RPMI7951 (cell line): ENCODE measurements around the gene FAM90A1. TPM values are rescaled to one million over a fixed set of nuclear protein-coding genes. Genes with fewer than 3 reads are reported as not detected.
"Not testable (repeated sequence)": the region's sequence is repeated elsewhere in the genome, so short reads cannot be mapped to it uniquely, and the experiment has no call there.

Source experiments
- DNase-seq: peaks from one replicate; pipeline ENCODE4 v3.0.0-alpha.2; 2012; ENCODE audit warnings: low read depth
- total RNA-seq: library from RNA; depleted of rRNA; stranded (reverse); fragments of >200 nt; shearing (Covaris generic); gene quantifications from 2 replicates; pipeline ENCODE4 v1.2.3, GENCODE V29; 2014

Gene FAM90A1
- total RNA-seq, 1 experiment from 2014 or later = not detected

DNA sequence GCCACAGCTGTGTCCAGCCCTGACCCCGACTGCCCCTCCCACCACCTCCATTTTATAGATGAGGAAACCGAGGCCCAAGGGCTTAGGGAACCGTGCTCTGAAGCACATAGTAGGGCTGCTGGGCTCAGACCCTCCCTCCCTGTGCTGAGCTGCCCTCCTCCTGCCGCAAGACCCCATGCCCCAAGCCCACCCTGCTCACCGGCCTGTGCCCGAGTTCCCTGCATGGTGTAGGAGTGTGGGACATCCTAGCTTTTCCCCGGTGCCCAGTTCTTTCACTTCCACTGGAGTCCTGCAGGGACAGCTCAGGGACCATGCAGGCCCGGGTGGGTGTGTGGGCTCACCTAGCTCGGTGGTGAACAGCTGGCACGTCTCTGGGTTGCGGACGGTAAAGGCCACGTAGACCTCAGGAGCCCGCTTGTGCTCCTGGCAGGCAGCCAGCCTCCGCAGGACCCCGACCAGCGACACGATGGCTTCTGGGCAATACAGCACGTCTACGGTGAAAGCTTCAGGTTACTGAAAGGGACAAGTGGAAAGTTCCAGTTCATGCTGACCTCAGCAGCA lies 6.6 kb upstream of the FAM90A1 start:
- not testable (repeated sequence) for DNase-seq

DNA sequence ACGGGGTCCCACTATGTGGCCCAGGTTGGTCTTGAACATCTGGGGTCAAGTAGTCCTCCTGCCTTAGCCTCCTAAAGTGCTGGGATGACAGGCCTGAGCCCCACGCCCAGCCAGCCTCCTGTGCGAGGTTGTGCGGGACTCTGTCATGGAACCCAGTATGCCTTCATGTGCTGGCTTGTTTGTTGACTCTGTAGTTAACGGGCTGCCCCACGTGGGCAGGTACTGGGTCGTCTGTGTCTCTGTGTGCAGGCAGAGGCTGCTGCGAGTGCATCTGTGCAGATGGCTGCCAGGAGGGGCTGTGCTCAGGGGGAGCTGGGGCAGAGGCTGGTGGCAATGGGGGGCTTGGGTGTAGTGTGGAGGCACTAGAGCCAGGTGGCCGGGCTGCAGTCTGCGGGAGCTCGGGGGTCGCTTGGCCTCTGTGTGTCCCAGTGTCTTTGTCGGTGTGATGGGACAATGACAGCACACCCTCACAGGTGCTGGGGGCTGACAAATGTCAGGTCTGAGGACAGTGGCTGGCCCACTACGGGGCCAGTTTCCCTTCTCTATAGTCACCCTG lies 6.0 kb upstream of the FAM90A1 start:
- not testable (repeated sequence) for DNase-seq

DNA sequence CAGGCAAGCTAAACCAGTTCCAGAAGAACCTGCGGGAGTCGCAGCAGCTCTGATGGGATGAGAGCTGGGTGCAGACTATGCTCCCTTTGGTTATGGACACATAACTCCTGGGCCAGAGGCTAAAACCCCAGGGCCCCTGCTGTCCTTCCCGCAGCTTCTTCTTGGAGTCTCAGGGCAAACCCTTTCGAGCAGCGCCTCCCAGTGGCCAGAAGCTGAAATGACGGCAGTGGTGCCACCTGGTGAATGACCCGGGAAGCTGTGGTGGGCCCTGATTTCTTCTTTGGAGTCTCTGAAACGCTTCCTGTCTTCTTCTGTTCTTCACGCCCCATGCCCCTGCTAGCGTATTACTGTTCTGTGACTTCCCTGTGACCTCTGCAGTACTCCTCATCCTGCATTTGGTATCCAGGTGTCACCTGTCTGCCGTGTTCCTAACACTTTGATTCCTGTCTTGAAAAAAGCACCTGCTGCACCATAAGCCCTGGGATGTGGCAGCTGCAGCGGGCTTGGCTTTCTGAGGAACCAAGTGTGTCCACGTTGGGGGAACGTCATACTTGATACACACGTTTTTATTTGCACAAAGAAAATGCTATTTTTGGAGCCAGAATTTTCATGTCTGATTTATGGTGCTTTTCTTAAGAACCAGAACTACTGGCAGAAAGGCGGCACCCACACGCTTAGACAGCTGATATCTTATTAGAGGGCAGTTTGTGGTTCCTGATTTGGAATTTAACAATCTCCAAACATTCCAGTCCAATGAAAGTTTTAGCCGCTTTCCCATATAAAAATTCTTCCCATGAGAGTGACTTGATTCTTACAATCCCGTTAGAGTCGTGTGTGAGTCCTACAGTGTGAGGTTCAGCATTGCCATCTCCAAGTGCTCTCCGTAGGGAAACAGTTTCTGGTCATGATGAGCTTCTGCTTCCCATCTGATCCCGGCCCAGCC lies 4.5 kb upstream of the FAM90A1 start:
- peak; percentile 18 for DNase-seq

DNA sequence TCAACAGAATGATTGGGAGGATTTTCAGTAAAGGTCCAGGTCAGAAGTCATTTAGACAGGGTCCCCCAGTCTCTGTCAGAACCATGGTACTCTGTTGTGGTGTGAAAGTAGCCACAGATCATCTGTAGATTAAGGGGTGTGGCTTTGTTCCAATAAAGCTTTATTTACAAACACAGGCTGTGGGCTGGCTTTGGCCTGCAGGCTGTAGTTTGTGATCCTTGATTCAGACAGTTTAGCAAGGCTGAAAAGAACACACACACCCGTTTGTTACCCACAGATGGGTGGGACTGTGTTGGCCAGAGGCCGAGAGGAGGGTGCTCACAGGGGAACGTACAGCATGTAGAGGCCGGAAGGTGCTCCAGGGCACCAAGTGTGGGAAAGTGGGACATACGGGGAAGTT lies 3.6 kb upstream of the FAM90A1 start:
- DNase-seq = not testable (repeated sequence)

DNA sequence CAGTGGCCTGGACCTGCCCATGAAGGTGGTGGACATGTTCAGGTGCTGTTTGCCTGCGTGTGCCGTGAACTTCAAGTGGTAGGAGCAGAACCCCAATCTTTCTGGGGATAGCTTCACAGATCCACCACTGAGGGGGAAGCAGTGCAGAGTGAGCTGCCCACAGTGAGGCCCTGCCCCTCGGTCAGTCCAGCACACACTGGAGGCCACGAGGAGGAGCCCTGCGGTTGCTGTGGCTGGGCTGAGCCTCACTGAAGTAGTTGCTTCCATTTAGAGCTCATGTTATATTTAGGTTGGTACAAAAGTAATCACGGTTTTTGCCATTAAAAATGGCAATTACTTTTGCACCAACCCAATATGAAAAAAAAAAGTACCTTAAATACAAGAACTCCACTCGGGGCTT lies 2.1 kb upstream of the FAM90A1 start:
- not testable (repeated sequence) for DNase-seq

DNA sequence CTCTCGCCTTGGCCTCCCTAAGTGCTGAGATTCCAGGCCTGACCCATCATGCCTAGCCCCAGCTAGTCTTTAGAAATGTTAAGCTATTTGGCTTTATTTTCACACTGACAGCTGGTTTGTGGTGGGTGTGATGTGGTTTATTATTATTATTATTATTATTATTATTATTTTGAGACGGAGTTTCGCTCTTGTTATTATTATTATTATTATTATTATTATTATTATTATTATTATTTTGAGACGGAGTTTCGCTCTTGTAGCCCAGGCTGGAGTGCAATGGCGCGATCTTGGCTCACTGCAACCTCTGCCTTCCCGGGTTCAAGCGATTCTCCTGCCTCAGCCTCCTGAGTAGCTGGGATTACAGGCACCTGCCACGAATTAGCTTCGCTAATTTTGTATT lies 1.2 kb upstream of the FAM90A1 start:
- not testable (repeated sequence) for DNase-seq

DNA sequence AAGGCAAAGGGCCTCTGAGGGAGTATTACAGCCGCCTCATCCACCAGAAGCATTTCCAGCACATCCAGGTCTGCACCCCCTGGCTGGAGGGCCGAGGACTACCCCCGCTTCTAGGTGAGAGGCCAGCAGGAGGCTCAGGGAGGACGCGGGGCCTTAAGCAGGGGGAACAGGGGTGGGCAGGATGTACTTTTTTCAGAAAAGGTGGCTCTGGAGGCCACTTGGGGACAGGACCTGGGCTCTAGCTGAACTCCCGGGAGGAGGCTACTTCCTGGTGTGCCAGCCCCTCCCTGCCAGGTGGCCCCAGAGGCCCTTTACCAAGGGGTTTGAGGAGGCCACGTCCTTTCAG lies 287 bp upstream of the FAM90A1 start:
- DNase-seq = not testable (repeated sequence)

DNA sequence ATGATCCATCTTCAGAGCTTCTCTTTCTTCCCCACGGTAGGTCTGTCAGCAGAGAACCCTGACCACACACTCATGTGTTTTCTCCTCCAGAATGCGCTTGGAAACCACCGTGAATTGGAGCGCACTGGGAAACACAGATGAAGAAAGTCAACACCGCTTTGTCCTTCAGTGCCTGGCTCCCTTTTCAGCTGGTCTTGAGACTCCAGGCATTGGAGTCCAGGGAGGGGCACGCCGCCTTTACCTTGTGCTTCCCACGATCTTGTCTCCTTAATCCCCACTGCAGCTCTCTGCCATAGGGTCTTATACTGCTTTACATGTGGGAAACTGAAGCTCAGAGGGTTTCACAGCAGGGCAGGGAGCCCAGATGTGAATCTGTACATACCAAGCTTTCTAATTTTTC lies 1.1 kb downstream of the FAM90A1 start:
- no peak for DNase-seq

DNA sequence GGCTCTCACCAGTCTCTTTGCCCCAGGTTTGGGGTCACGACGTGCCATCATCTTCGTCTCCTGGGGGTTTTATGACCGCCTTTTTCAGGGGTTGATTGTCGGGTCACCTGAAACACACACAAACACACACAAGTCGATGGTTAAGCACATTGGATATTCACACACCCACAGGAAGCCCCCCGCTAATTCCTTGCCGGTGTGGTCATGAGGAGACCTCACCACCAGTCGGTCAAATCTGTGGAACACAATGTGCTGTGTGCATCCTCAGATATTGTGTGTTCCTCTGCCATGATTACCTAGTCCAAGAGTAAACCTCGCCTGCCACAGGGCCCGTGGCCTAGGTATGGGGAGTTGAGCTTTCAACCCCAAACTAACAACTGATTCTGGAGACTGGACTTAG lies 2.6 kb downstream of the FAM90A1 start:
- not testable (repeated sequence) for DNase-seq

DNA sequence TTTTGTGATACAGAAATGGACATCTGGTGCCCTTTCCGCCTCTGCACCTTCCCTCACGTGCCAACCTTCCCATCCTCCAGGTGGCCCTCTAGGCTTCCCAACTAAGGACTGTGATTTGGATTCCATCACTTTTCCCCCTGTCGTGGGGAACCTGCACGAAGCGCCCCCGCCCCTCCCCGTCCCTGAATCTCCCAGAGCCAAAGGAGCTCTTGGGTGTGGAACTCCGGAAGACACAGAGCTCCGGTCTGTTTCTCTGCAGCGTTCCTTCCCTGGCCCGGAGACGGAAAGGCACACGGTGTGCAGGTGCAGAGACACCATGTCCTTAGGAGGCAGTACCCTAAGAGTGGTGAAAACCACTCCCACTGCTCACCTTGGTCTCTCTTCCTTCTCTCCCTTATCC lies 3.8 kb downstream of the FAM90A1 start:
- DNase-seq = not testable (repeated sequence)

DNA sequence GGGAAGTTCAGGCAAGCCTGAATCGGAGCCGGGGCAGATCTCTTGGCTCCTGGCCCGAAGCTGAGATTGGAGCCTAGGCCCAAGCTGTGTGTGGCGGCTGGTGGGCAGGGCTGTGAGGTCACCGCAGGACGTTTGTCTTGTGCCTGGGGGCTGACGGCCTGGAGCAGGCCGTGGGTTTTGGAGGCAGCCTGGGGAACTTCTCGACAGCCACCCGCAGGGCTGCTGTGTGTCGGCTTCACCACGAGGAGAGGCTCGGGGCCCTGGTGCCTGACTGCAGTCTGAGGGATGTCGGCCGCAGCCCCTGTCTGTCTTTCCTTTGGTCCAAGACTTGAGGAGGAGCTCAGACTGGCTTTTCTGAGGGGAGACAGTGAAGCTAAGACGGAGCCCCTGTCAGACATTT lies 5.1 kb downstream of the FAM90A1 start:
- DNase-seq = not testable (repeated sequence)

DNA sequence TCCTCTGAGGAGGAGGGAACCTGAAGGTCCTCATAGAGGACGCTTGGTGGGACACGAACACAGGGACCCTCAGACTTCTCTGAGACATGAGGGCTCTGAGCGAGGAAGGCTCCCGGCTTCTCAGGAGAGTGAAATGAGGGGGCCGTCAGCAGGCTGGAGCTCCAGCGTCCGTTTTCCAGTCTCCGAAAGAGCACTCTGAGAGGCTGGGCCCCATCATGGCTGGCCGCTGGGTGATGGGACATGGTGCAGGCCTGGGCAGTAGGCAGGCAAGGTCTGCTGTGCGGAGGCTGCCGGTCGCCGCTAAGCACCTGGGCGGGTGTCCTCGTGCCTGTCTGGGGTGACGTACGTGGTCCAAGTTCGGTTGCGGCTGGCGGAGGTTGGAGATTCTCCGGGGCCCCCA lies 5.6 kb downstream of the FAM90A1 start:
- not testable (repeated sequence) for DNase-seq

DNA sequence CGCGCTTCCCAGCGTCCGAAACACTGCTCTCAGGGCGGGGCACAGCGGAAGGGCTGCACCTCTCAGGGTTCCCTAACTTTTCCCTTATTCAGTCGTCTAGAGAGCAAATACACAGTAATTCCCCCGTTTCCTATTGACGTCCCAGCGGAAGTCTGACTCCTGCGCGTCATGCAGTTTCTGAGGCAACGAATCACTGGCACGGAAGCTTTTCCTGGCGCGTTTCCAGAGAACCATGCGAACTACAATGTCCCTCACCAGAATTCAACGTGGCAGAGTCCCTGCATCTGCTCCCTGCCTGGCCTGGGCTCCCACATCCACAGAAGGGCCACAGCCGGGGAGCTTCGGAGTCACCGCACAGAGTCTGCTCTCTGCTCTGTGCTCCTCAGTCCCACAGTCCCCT lies 6.0 kb downstream of the FAM90A1 start:
- not testable (repeated sequence) for DNase-seq

DNA sequence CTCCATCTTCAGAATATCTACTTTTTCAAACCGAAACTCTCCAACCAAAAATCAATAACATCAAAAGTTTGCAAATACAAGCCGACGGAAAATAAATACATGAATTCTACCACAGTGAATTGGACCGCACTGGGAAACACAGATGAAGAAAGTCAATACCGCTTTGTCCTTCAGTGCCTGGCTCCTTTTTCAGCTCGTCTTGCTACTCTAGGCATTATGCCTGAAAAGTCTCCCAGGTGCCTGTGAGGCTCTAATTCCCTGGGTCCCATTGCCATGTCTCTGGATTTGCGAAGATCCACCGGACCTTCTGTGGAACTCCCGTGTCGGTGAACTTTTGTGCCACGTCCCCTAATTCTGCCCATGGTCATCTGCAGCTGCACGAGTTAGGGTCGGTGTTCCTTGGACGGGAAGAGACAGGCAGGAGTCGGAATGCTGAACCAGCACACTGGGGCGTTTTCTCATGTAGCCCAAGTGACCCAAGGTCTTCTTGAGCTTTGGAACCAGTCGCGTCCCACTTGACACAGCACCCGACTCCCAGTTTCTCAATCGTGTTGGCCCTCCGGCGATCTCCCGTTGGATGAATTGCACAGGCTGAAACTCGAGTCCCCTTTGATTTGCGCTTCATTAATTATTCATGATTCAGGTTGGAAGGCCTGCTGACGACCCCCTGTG lies 8.6 kb downstream of the FAM90A1 start:
- not testable (repeated sequence) for DNase-seq

DNA sequence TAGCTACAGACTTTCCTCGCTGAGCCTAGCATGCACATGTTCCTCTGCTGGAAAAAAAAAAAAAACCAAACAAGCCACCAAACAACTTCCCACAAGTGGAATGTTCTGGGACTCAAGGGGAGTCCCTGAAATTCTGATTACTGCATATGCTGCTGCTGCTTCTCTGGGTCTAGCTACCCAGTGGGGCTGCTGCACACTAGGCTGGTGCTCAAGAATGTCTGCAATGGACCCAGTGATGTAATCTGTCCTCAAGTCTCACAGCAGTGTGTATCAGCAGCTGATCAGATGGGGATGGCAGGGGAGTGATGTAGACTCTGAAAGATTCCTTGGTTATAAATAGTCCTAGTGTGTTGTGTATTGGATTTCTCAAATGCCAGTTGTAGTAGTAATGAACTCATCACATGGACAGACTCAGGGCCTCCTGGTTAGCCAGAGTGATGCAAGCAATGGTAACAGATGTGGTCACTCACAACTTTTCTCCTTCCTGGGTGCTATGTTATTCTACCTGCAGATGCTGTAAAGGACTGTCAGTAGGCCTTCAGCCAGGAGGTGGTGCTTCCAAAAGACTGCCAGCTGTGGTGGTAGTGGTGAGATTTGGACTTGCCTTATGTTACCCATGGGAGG lies 29.6 kb downstream of the FAM90A1 start:
- not testable (repeated sequence) for DNase-seq

DNA sequence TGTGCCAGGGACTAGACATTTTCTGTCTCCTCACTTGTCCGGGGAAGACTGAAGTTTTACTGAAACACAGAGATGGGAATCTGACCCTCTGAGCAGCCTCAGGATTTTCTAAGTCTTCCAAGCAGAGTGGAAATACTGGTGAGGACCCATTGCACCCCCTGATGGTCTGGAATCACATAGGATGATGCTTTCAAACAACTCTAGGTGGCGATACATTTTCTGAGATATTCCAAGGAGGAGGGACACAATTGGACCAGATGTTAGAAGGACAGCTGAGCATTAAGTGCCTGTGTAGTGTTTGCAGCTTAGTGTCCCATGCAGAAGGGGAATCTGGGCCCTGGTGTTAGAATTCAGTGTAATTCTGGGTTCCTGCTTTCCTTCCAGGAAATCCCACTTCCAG lies 39.3 kb downstream of the FAM90A1 start:
- DNase-seq = not testable (repeated sequence)

DNA sequence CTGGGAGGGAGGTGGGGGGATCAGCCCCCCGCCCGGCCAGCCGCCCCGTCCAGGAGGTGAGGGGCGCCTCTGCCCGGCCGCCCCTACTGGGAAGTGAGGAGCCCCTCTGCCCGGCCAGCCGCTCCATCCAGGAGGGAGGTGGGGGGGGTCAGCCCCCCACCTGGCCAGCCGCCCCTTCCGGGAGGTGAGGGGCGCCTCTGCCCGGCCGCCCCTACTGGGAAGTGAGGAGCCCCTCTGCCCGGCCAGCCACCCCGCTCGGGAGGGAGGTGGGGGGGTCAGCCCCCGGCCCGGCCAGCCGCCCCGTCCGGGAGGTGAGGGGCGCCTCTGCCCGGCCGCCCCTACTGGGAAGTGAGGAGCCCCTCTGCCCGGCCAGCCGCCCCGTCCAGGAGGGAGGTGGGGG lies 43.2 kb downstream of the FAM90A1 start:
- DNase-seq = not testable (repeated sequence)

DNA sequence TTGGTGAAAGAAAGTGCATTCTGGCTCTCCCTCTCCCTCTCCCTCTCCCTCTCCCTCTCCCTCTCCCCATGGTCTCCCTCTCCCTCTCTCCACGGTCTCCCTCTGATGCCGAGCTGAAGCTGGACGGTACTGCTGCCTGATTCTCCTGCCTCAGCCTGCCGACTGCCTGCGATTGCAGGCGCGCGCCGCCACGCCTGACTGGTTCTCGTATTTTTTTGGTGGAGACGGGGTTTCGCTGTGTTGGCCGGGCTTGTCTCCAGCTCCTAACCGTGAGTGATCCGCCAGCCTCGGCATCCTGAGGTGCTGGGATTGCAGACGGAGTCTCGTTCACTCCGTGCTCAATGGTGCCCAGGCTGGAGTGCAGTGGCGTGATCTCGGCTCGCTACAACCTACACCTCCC lies 44.1 kb downstream of the FAM90A1 start:
- not testable (repeated sequence) for DNase-seq

DNA sequence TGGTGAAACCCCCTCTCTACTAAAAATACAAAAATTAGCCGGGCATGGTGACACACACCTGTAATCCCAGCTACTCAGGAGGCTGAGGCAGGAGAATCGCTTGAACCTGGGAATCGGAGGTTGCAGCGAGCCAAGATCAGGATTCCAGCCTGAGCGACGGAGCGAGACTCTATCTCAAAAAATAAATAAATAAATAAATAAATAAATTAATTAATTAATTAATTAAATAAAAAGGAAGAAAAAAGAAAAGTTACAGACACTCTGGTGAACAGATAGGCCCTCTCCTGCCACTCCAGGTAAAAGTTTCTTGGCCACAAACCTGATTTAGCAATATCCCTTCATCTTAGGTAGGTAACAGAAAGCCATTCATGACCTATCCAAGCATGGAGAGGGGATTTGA lies 44.5 kb downstream of the FAM90A1 start:
- not testable (repeated sequence) for DNase-seq

DNA sequence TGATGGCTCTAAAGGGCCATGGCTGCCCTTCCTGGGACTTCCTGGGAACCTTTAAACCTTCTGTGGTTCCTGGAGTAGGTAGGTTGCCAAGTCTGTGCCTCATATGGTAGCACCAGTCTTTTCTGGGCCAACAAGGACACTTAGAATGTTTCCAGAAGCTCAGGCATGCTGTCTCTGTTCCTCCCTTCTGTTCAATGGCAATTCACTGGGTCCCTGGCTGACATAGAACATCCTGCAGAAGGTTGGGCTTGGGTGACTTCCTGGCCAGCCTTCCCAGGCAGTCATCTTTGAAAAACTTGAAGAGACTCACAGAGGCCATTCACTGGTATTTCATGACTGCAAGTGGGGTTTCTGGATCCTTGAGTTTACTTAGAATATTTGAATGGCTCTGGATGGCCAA lies 46.1 kb downstream of the FAM90A1 start:
- not testable (repeated sequence) for DNase-seq

DNA sequence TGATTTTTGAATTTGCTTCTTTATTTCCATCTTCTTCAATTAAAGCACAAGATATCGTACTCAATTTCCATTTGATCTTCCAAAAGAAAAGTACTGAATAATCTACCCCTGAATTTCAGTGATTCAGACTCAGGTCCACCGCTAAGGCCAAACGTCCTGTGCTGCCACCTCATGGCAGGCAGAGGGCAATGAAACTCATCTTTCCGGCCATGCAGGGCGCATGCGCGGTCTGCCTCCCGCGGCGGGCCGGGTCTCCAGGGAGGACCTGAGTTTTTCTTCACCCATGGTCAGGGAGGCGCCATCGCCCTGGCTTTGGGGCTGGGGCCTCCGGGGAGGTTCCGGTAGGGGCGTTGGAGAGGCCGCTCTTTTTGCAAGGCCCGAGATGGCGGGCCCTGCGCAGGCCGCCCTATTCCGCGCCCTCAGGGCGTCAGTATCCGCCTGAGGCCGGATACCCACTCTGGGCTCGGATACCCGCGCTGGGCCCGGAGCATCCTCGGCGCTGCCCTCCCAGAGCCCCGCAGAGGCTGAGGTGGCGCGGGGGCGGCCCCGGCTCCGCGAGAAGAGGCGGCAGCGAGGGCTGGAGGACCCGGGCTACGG lies 47.3 kb downstream of the FAM90A1 start:
- DNase-seq = peak; percentile 66
